GM19099 (cell line): ENCODE measurements around the gene LDB1.

Experiments
- POLR2A ChIP-seq: IDR thresholded peaks from 3 replicates; pipeline ENCODE4 v1.6.1; 2011; ENCODE audit warnings: low read depth; ENCODE audit not compliant: insufficient read length; ENCODE audit errors: extremely low read depth

Gene LDB1

GRCh38 chr10:102064503-102064867 lies 55.7 kb downstream of the LDB1 start:
- no peak for TF ChIP-seq POLR2A

GRCh38 chr10:102059987-102060386 lies 60.2 kb downstream of the LDB1 start:
- TF ChIP-seq POLR2A = no peak
